BLaER1 treated with 17β-estradiol and CSF1 and Interleukin-3, amounts not matched to agents 10 nM and 100 nM (cell line): ENCODE measurements around the gene ZMAT3.
A peak's percentile ranks its signal among the peaks of the same experiment; 100 is the strongest.

ENCODE experiments used
- H3K27ac ChIP-seq, 11 experiments: shearing (Covaris generic); formaldehyde crosslinking; 2 replicates each; pipeline ENCODE4 v1.8.1; 2022
- H3K27me3 ChIP-seq, 11 experiments: shearing (Covaris generic); formaldehyde crosslinking; 2 replicates each; pipeline ENCODE4 v1.8.1; 2022
- H3K36me3 ChIP-seq, 11 experiments: shearing (Covaris generic); formaldehyde crosslinking; 2 replicates each; pipeline ENCODE4 v1.8.1; 2022
- H3K4me1 ChIP-seq, 10 experiments: shearing (Covaris generic); formaldehyde crosslinking; 2 replicates each; pipeline ENCODE4 v1.8.1; 2022
- H3K4me2 ChIP-seq, 11 experiments: shearing (Covaris generic); formaldehyde crosslinking; 2 replicates each; pipeline ENCODE4 v1.8.1; 2022
- H3K4me3 ChIP-seq, 10 experiments: shearing (Covaris generic); formaldehyde crosslinking; 2 replicates each; pipeline ENCODE4 v1.8.1; 2022
- H3K9ac ChIP-seq, 11 experiments: shearing (Covaris generic); formaldehyde crosslinking; 2 replicates each; pipeline ENCODE4 v1.8.1; 2022
- H3K9me3 ChIP-seq, 11 experiments: shearing (Covaris generic); formaldehyde crosslinking; replicated peaks in 1 of 11; 2 replicates each; pipeline ENCODE4 v1.8.1; 2022
- H4K20me1 ChIP-seq, 11 experiments: shearing (Covaris generic); formaldehyde crosslinking; 2 replicates each; pipeline ENCODE4 v1.8.1; 2022
- Cebpa-rat ChIP-seq, 11 experiments: shearing (Covaris generic); IDR thresholded peaks; 2 replicates each; pipeline ENCODE4 v1.8.1; 2022

Gene ZMAT3

DNA sequence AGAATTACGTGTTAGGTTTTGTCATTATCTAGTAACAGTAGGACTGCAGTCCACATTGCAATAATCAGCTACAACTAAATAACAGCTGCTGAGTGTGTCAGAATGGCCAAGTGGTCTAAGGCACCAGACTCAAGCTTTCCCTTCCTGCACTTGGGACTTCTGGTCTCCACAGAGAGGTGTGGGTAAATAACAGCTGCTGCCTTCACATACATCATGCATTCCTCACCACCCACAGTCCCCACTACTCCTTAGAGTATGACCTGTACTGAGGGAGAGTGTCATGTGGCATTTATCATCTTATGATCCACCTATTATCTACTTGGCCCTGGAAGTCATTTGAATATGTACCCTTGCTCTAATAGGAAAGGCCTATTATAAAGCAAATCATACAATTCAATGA lies 22.2 kb upstream of the ZMAT3 start:
- H3K9ac ChIP-seq, result no peak overlapping the region
- no peaks in the 10 kb centered on the region for H3K27me3 ChIP-seq
- no peaks in the 10 kb centered on the region for H3K36me3 ChIP-seq
- H3K4me1 ChIP-seq, result no peaks in the 10 kb centered on the region
- no peak overlapping the region for H3K27ac ChIP-seq
- TF ChIP-seq Cebpa-rat (IDR thresholded peaks at IDR 0.05), result no peak
- H3K4me2 ChIP-seq, result no peak overlapping the region
- no peak overlapping the region for H3K4me3 ChIP-seq
- H3K9me3 ChIP-seq, result 0 out of 22 replicates have a peak, but pooled peaks cover 0 to 1% (median 0%) of the 10 kb centered on the region in 11 experiments
- H4K20me1 ChIP-seq, result no peaks in the 10 kb centered on the region

DNA sequence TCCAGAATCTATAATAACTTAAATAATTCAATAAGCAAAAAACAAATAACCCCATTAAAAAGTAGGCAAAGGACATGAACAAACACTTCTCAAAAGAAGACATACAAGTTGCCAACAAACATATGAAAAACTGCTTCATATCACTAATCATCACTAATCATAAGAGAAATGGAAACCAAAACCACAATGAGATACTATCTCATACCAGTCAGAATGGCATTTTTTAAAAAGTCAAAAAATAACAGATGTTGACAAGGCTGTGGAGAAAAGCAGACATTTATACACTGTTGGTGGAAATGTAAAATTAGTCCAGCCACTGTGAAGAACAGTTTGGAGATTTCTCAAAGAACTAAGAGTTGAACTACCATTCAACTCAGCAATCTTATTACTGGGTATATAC lies 19.5 kb upstream of the ZMAT3 start:
- Histone ChIP-seq H3K27ac (no peak overlapping the region), H3K36me3 (no peaks in the 10 kb centered on the region), H3K4me3 (no peak overlapping the region), H3K9ac (no peak overlapping the region), H3K9me3 (peaks cover 0 to 10% (median 0%) of the 10 kb centered on the region in 11 experiments; a peak in 2 of 22 replicates), H3K27me3 (no peaks in the 10 kb centered on the region), H3K4me1 (no peaks in the 10 kb centered on the region), H4K20me1 (no peaks in the 10 kb centered on the region), H3K4me2 (no peak overlapping the region)
- no peak for TF ChIP-seq Cebpa-rat (IDR thresholded peaks at IDR 0.05)

DNA sequence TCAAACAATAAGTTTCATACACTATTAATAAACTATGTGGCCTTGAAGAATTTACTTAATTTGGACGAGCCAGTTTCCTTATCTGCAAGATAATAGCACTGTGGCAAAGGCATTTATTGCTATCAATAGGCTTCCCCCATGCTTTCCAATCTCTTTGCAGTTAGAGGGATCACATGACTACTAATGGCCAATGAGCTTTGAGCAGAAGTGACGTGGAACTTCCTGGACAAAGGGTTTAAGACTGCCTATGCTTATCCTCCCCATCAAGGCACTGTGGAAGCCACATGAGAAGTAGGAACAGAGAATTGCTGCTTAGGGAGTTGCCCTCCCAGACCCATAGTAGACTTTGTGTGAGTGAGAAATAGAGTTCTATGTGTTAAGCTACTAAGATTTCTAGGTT lies 16.7 kb upstream of the ZMAT3 start:
- Histone ChIP-seq H3K4me3 (no peak overlapping the region), H3K4me2 (no peak overlapping the region), H3K27me3 (no peaks in the 10 kb centered on the region), H3K27ac (no peak overlapping the region), H3K9me3 (peaks cover 0 to 12% (median 0%) of the 10 kb centered on the region in 11 experiments; a peak in 2 of 22 replicates), H3K4me1 (peaks cover 0 to 6% (median 0%) of the 10 kb centered on the region in 10 experiments; a peak in 3 of 20 replicates), H4K20me1 (no peaks in the 10 kb centered on the region), H3K9ac (no peak overlapping the region), H3K36me3 (no peaks in the 10 kb centered on the region)
- no peak for TF ChIP-seq Cebpa-rat (IDR thresholded peaks at IDR 0.05)

DNA sequence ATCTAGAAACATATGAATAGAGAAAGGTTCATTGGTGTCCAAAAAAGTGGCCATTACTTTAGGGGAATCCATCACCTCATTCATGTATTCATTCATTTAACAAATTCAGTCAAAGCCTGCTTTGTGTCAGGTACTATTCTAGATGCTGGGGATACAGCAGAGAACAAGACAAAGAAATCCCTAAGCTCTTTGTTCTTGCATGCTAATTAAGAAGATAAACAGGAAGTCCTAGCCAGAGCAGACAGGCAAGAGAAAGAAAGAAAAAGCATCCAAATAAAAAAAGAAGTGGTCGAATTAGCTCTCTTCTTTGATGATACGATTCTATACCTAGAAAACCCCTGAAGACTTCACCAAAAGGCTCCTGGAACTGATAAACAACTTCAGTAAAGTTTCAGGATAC lies 12.4 kb upstream of the ZMAT3 start:
- Histone ChIP-seq H3K27ac (no peak overlapping the region), H4K20me1 (no peaks in the 10 kb centered on the region), H3K4me1 (peaks cover 0 to 6% (median 0%) of the 10 kb centered on the region in 10 experiments; a peak in 3 of 20 replicates), H3K9me3 (peaks cover 0 to 12% (median 0%) of the 10 kb centered on the region in 11 experiments; a peak in 2 of 22 replicates), H3K9ac (no peak overlapping the region), H3K4me3 (no peak overlapping the region), H3K27me3 (no peaks in the 10 kb centered on the region), H3K4me2 (peak overlapping the region in 5 of 11 experiments; percentile 3 to 38 (median 11); a peak in 3 of 22 replicates), H3K36me3 (no peaks in the 10 kb centered on the region)
- TF ChIP-seq Cebpa-rat (IDR thresholded peaks at IDR 0.05), result no peak

DNA sequence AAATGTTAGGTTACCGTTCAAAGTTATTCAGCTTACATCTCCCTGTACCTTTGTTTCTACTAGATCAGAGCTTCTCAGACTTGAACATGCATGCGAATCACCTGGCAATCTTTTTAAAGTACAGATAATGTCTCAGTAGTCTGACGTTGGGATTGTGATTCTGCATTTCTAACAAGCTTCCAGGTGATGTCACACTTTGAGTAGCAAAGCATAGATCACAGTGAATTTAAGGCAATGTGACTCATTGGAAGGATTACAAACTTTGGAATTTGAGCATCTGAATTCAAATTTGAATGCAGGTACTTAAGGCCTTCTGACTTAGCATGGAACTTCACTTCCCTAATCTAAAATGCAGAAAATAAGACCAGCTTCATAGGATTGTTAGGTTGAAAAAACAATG lies 10.8 kb upstream of the ZMAT3 start:
- Histone ChIP-seq H3K9me3 (0 out of 22 replicates have a peak, but pooled peaks cover 0 to 6% (median 0%) of the 10 kb centered on the region in 11 experiments), H4K20me1 (no peaks in the 10 kb centered on the region), H3K4me1 (peaks cover 0 to 6% (median 0%) of the 10 kb centered on the region in 10 experiments; a peak in 3 of 20 replicates), H3K4me2 (no peak overlapping the region), H3K36me3 (no peaks in the 10 kb centered on the region), H3K27ac (no peak overlapping the region), H3K9ac (no peak overlapping the region), H3K27me3 (no peaks in the 10 kb centered on the region), H3K4me3 (no peak overlapping the region)
- TF ChIP-seq Cebpa-rat (IDR thresholded peaks at IDR 0.05), result no peak

DNA sequence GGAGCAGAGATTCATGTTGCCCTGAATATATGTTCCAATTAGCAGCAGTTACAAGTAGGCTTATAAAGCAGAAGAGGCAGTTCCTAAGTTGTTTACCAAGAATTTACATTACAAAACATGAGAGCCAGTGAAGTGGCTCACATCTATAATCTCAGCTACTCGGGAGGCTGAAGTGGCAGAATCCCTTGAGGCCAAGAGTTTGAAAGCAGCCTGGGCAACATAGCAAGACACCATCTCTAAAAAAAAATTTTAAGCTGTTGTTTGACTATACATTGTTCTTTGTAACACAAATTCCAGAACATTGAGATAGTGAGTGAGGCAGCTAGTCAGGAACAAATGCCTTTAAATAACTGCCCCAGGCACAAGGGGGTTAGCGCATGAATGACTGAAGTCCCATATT lies 10.3 kb upstream of the ZMAT3 start:
- Histone ChIP-seq H3K36me3 (no peaks in the 10 kb centered on the region), H3K4me2 (no peak overlapping the region), H4K20me1 (no peaks in the 10 kb centered on the region), H3K9me3 (0 out of 22 replicates have a peak, but pooled peaks cover 0 to 6% (median 0%) of the 10 kb centered on the region in 11 experiments), H3K9ac (no peak overlapping the region), H3K27ac (no peak overlapping the region), H3K4me1 (peaks cover 0 to 6% (median 0%) of the 10 kb centered on the region in 10 experiments; a peak in 3 of 20 replicates), H3K4me3 (no peak overlapping the region), H3K27me3 (no peaks in the 10 kb centered on the region)
- TF ChIP-seq Cebpa-rat (IDR thresholded peaks at IDR 0.05), result no peak

DNA sequence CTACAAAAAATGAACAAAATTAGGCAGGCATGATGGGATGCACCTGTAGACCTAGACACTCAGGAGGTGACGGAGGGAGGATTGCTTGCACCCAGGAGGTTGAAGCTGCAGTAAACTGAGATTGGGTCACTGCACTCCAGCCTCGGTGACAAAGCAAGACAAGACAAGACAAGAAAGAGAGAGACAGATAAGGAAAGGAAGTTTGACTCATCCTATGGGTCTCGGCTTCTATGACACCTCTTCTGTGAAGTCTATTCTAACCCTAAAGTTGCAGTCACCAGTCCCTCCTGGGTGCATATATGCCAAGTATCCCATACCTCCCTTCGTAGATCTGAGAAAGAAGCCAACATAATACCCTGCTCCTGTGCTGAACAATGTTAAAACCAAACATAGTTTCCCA lies 7.9 kb upstream of the ZMAT3 start:
- Histone ChIP-seq H4K20me1 (no peaks in the 10 kb centered on the region), H3K4me3 (no peak overlapping the region), H3K36me3 (no peaks in the 10 kb centered on the region), H3K27me3 (no peaks in the 10 kb centered on the region), H3K9me3 (no peaks in the 10 kb centered on the region), H3K27ac (no peak overlapping the region), H3K4me1 (peaks cover 0 to 12% (median 6%) of the 10 kb centered on the region in 10 experiments; a peak in 16 of 20 replicates), H3K9ac (no peak overlapping the region), H3K4me2 (no peak overlapping the region)
- no peak for TF ChIP-seq Cebpa-rat (IDR thresholded peaks at IDR 0.05)

DNA sequence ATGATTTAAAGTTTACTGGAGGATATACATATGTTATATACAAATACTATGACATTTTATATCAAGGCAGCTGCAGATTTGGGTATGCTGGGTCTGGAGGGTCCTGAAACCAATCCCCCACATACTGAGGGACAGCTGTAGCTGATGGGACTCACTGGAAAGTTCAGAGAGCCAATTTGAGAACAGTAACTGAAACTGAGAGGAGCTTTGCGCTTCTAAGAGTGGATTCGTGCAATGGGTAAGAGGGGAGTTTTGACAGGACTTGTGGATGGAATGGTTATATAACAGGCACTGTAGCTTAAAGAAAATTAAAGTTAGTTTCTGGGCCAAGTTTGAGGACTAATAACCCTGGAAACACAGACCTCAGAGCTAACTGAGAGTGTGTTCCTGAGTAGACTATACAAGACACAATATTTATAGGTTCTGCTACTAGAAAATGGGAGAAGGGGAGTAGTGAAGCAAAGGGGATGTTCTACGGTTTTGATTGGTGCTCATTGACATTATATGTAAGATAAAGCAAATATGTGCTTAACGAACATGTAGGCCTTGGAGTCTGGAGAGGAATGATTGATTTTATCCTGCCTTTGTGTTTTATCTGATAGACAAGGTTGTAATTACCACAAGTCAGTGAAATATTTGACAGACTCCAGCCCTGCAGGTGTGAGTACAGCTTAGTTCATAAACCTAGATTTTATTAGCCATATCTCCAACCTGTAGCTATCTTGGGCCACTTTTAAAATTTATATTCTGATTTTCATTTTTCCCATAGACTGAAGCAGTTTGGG lies 4.8 kb upstream of the ZMAT3 start:
- Histone ChIP-seq H3K27me3 (no peaks in the 10 kb centered on the region), H3K9ac (no peak overlapping the region), H3K4me3 (no peak overlapping the region), H3K27ac (no peak overlapping the region), H3K9me3 (no peaks in the 10 kb centered on the region), H4K20me1 (no peaks in the 10 kb centered on the region), H3K4me1 (peaks cover 0 to 28% (median 20%) of the 10 kb centered on the region in 10 experiments; a peak in 17 of 20 replicates), H3K36me3 (no peaks in the 10 kb centered on the region), H3K4me2 (no peak overlapping the region)
- TF ChIP-seq Cebpa-rat (IDR thresholded peaks at IDR 0.05), result no peak

DNA sequence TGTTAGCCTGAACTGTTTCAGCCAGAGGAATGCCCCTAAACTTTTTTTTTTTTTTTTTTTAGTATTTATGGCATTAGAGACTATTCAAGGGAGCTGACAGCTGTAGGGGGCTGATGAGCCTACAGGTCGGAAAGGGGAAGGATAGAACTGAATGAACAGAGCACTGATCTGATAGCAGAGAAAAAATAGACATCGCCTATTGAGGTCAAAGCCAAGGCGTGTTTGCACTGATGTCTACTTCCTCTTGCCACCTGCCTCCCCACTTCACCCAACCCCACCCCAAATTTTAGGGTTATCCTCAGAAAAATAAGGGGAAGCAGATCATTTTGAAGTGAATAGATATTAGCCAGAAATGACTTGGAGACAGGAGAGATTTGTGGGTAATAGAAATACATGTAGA lies 3.0 kb upstream of the ZMAT3 start:
- H4K20me1 ChIP-seq, result no peaks in the 10 kb centered on the region
- no peak overlapping the region for H3K4me3 ChIP-seq
- H3K36me3 ChIP-seq, result no peaks in the 10 kb centered on the region
- peaks cover 0 to 40% (median 21%) of the 10 kb centered on the region in 10 experiments; a peak in 17 of 20 replicates for H3K4me1 ChIP-seq
- no peaks in the 10 kb centered on the region for H3K27me3 ChIP-seq
- no peaks in the 10 kb centered on the region for H3K9me3 ChIP-seq
- TF ChIP-seq Cebpa-rat (IDR thresholded peaks at IDR 0.05), result no peak
- no peak overlapping the region for H3K9ac ChIP-seq
- H3K4me2 ChIP-seq, result peak overlapping the region in 9 of 11 experiments; percentile 7 to 52 (median 31); a peak in 14 of 22 replicates
- no peak overlapping the region for H3K27ac ChIP-seq
